ENCODE data around the gene EXOC1. TPM values are rescaled to one million over a fixed set of nuclear protein-coding genes. Genes with fewer than 3 reads are reported as not detected.

Gene EXOC1
- total and polyA plus RNA-seq, 2 of the 4 experiments (the other 2 are of a cell fraction), result 19.9 to 49.5 TPM

GRCh38 chr4:55949482-55949802, 96.0 kb downstream of the EXOC1 start (continued):
- no peak for TF ChIP-seq RAD21 (IDR thresholded peaks at IDR 0.05; ENCODE audit: low read length)
- TF ChIP-seq POLR2A (IDR thresholded peaks at IDR 0.05; ENCODE audit: low read depth, low read length), result no peak
- TF ChIP-seq MAFK (IDR thresholded peaks at IDR 0.05; ENCODE audit: low read depth, low read length), result no peak
- TF ChIP-seq CHD1 (IDR thresholded peaks at IDR 0.05; ENCODE audit: low read depth, low read length), result no peak
- no peak for TF ChIP-seq BHLHE40 (IDR thresholded peaks at IDR 0.05; ENCODE audit: low read depth, low read length)
- TF ChIP-seq FOS (IDR thresholded peaks at IDR 0.05; ENCODE audit: low read depth, low read length), result no peak
- TF ChIP-seq CEBPB (IDR thresholded peaks at IDR 0.05; ENCODE audit: low read depth, low read length), result no peak

GRCh38 chr4:55951191-55951922, 97.9 kb downstream of the EXOC1 start:
- no peak overlapping the region for H3K4ac ChIP-seq (ENCODE audit: low read depth, low read length)
- dilution Hi-C loops (cut with HindIII; ENCODE audit: low sequenced_read_pairs, unreplicated experiment), result no loop called here
- no peak overlapping the region for H2AK9ac ChIP-seq (replicated peaks; ENCODE audit: low read depth, low read length, poor library complexity)
- H3K9me1 ChIP-seq (ENCODE audit: insufficient read depth, low read length), result no peaks in the 10 kb centered on the region
- H3K14ac ChIP-seq (replicated peaks; ENCODE audit: low read depth, low read length), result no peak overlapping the region
- H2BK20ac ChIP-seq (ENCODE audit: low read depth, low read length), result no peak overlapping the region
- no peak overlapping the region for H3K9ac ChIP-seq (ENCODE audit: low read depth, low read length)
- POLR2A ChIA-PET (ENCODE audit: unreplicated experiment), result no interaction called here
- DNase-seq, result no peak
- CTCF ChIA-PET, result no interaction called here
- H4K5ac ChIP-seq (ENCODE audit: low read depth, low read length), result no peak overlapping the region
- no peak for TF ChIP-seq MXI1 (IDR thresholded peaks at IDR 0.05; ENCODE audit: borderline replicate concordance, low read depth, low read length)
- TF ChIP-seq BHLHE40 (IDR thresholded peaks at IDR 0.05; ENCODE audit: low read depth, low read length), result no peak
- no peak for TF ChIP-seq ELK1 (IDR thresholded peaks at IDR 0.05; ENCODE audit: borderline replicate concordance, low read depth, low read length)
- no peak for TF ChIP-seq NFE2L2 (IDR thresholded peaks at IDR 0.05; ENCODE audit: low read depth, low read length)
- TF ChIP-seq CHD1 (IDR thresholded peaks at IDR 0.05; ENCODE audit: low read depth, low read length), result no peak
- no peak for TF ChIP-seq FOS (IDR thresholded peaks at IDR 0.05; ENCODE audit: low read depth, low read length)
- no peak for TF ChIP-seq SMC3 (IDR thresholded peaks at IDR 0.05; ENCODE audit: low read depth, low read length)
- TF ChIP-seq RAD21 (IDR thresholded peaks at IDR 0.05; ENCODE audit: low read length), result no peak
- TF ChIP-seq MAZ (IDR thresholded peaks at IDR 0.05; ENCODE audit: borderline replicate concordance, low read depth, low read length), result no peak
- TF ChIP-seq RCOR1 (IDR thresholded peaks at IDR 0.05; ENCODE audit: insufficient replicate concordance, low read length), result no peak
- no peak for TF ChIP-seq CEBPB (IDR thresholded peaks at IDR 0.05; ENCODE audit: low read depth, low read length)
- no peak for TF ChIP-seq MAFK (IDR thresholded peaks at IDR 0.05; ENCODE audit: low read depth, low read length)
- no peak for TF ChIP-seq USF2 (IDR thresholded peaks at IDR 0.05; ENCODE audit: low read depth, low read length)
- no peak overlapping the region for H4K91ac ChIP-seq (ENCODE audit: insufficient read depth, low read depth, low read length)
- H3K56ac ChIP-seq (ENCODE audit: extremely low read depth, insufficient read depth, low read length), result no peak overlapping the region
- no peak overlapping the region for H2AFZ ChIP-seq (replicated peaks; ENCODE audit: low read length, poor library complexity)
- H2BK120ac ChIP-seq (ENCODE audit: low read depth, low read length), result no peak overlapping the region
- no peak overlapping the region for H3K18ac ChIP-seq (ENCODE audit: low read depth, low read length)
- in situ Hi-C loops (cut with MboI; ENCODE audit: low sequenced_read_pairs), result no loop called here
- no peak overlapping the region for H2BK15ac ChIP-seq (ENCODE audit: low read depth, low read length)
- no peak overlapping the region for H3K4me2 ChIP-seq (ENCODE audit: low read depth, low read length)
- no peak overlapping the region for H2AK5ac ChIP-seq (ENCODE audit: low read depth, low read length)
- peaks cover 3% of the 10 kb centered on the region for H3K36me3 ChIP-seq (ENCODE audit: control insufficient read depth, insufficient read depth, low read length)
- H3K4me3 ChIP-seq (ENCODE audit: insufficient read depth, low read depth, low read length), result no peak overlapping the region
- no peak overlapping the region for H3K23ac ChIP-seq (ENCODE audit: low read depth, low read length)
- no peak for ATAC-seq (ENCODE audit: low read depth)
- no TSS peak for BruUV-seq (replicated peaks)
- H3K4me1 ChIP-seq (ENCODE audit: control insufficient read depth, insufficient read depth, low read length), result peaks cover 6% of the 10 kb centered on the region
- intact Hi-C loops (cut with micrococcal nuclease), result no loop called here
- WGBS, 2 experiments (ENCODE audit: extremely low coverage in 2 of 2, insufficient read length in 1 of 2), result no CpG with 5 or more reads among the region's 5 CpGs
- peaks cover 10 to 24% of the 10 kb centered on the region in 2 experiments for H3K79me1 ChIP-seq (ENCODE audit: low read depth in 1 of 2, low read length in 2 of 2)
- H3K27me3 ChIP-seq (ENCODE audit: control insufficient read depth, insufficient read depth, low read length), result no peaks in the 10 kb centered on the region
- H3K27ac ChIP-seq (ENCODE audit: insufficient read depth, low read length), result no peak overlapping the region
- H4K20me1 ChIP-seq (ENCODE audit: insufficient read depth, low read length), result 0 out of 2 replicates have a peak, but pooled peaks cover 3% of the 10 kb centered on the region
- no peaks in the 10 kb centered on the region for H3K9me3 ChIP-seq (ENCODE audit: control insufficient read depth, insufficient read depth, low read length)
- no peak overlapping the region for H4K8ac ChIP-seq (ENCODE audit: low read depth in 2 of 2, low read length in 2 of 2)
- no peak overlapping the region for H2BK5ac ChIP-seq (ENCODE audit: low read depth, low read length, poor library complexity, severe bottlenecking)
